Measurements from ENCODE around the gene DSTYK. TPM values are rescaled to one million over a fixed set of nuclear protein-coding genes. Genes with fewer than 3 reads are reported as not detected.

Gene DSTYK, protein sequence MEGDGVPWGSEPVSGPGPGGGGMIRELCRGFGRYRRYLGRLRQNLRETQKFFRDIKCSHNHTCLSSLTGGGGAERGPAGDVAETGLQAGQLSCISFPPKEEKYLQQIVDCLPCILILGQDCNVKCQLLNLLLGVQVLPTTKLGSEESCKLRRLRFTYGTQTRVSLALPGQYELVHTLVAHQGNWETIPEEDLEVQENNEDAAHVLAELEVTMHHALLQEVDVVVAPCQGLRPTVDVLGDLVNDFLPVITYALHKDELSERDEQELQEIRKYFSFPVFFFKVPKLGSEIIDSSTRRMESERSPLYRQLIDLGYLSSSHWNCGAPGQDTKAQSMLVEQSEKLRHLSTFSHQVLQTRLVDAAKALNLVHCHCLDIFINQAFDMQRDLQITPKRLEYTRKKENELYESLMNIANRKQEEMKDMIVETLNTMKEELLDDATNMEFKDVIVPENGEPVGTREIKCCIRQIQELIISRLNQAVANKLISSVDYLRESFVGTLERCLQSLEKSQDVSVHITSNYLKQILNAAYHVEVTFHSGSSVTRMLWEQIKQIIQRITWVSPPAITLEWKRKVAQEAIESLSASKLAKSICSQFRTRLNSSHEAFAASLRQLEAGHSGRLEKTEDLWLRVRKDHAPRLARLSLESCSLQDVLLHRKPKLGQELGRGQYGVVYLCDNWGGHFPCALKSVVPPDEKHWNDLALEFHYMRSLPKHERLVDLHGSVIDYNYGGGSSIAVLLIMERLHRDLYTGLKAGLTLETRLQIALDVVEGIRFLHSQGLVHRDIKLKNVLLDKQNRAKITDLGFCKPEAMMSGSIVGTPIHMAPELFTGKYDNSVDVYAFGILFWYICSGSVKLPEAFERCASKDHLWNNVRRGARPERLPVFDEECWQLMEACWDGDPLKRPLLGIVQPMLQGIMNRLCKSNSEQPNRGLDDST
- 10 to 100 TPM; 13.8 to 15.9 (median 15.0) TPM for total RNA-seq

DNA sequence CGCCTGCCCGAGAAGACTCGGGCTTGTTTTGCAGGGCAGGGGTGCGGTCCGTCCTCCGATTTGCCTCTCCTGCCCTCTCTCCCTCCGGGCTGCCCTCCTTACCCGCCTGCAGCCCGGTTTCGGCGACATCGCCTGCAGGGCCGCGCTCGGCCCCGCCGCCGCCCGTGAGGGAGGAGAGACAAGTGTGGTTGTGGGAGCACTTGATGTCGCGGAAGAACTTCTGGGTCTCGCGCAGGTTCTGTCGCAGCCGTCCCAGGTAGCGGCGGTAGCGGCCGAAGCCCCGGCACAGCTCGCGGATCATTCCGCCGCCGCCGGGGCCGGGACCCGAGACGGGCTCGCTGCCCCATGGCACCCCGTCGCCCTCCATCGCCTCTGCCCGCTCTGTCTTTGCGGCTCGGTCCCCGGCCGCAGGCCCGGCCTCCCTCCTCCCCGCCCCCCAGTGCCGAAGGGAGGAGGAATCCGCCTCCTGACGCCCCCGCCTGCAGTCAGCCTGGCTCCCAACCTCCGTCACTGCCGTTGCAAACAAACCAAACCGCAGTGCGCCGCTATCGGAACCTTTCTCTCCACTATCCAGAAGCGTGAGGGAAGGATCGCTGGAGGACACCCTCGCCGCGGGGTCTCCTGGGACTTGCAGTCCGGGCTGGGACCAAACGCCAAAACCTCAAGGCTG lies at the start of gene DSTYK:
Gene DSTYK, minus strand, starts transcription at position 534 of the 670 bp plus-strand sequence. Its CDS starts 167 bp downstream, at position 367.
- Mint-ChIP-seq H3K4me3 (peak within 1 kb of the TSS; percentile 97), H3K36me3 (ENCODE audit: insufficient read depth) (no peaks in the 10 kb centered on the region), H3K4me1 (ENCODE audit: low read depth) (peaks cover 44% of the 10 kb centered on the region), H3K9me3 (no peaks in the 10 kb centered on the region), H3K27me3 (ENCODE audit: low read depth) (no peaks in the 10 kb centered on the region)
- DNase-seq (peak; percentile 88), ATAC-seq (peak; percentile 92 to 93)

DNA sequence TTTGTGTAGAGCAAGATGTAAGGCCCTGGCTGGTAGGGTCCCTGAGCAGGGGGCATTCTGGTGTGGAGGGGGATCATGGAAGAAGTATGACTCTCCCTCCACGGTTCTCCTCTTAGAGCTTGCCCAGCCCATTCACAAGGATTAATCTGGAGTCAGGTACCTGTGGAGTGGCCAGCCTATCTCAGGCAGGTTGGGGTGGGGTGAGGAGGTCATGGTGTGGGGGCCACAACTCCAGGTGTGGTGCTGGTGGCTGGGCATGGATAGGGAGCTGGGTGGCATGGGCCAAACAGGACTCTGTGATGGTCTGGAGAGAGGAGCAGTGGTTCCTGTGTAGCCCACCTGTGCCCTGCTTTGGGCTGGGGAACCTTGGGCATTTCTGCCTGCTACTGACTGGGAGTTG lies 48.5 kb upstream of the DSTYK start:
- Mint-ChIP-seq H3K4me1 (ENCODE audit: low read depth) (peaks cover 12% of the 10 kb centered on the region), H3K4me3 (no peak overlapping the region), H3K9me3 (no peaks in the 10 kb centered on the region), H3K27me3 (ENCODE audit: low read depth) (no peaks in the 10 kb centered on the region), H3K36me3 (ENCODE audit: insufficient read depth) (no peaks in the 10 kb centered on the region)
- ATAC-seq (no peak), DNase-seq (no peak)

DNA sequence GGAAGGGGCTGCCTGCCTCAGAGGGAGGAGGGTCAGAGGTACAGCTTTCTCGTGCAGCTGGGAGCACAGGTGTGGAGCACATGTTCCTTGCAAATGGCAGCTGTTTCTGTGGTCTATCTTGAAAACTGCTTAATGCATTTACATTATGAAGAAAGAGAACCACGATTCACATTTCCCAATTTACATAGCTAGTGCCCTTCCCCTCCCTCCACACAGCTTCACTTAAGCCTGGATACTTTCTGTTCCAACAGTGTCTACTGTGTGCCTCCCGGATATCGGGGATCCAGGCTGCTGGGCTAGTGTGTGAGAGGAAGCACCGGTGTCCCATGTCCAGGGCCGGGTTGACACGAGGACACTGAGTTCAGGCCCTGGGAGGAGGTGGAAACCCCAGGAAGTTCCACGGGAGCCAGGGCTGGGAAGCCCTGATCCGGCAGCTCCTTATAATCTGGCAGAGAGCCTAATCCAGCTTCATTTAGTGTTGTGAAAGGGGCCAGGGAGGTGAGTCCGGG lies 47.9 kb upstream of the DSTYK start:
- H3K9me3 Mint-ChIP-seq, result no peaks in the 10 kb centered on the region
- no peak for DNase-seq
- H3K27me3 Mint-ChIP-seq (ENCODE audit: low read depth), result no peaks in the 10 kb centered on the region

DNA sequence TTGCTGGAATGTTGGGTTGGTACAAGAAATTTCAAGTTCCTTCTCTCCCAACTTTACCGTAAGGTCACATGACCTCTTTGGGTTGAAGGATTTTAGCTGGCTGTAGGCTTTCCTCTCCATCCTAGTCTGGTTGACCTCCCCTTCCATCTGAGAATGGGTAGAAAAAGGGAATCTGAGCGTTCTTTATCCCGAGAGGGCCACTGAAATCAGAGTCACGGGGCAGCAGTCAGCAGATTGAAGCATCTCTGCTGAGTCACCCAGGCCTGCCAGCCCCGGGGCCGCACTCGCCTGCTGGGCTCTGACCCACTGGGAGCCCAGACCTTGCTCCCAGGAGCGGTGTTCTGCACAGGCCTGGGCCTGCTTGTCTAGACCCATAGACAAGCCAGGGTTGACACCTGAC lies 47.2 kb upstream of the DSTYK start:
- no peak for ATAC-seq
- Mint-ChIP-seq H3K9me3 (no peaks in the 10 kb centered on the region), H3K27me3 (ENCODE audit: low read depth) (no peaks in the 10 kb centered on the region), H3K4me3 (no peak overlapping the region), H3K36me3 (ENCODE audit: insufficient read depth) (no peaks in the 10 kb centered on the region), H3K4me1 (ENCODE audit: low read depth) (peaks cover 12% of the 10 kb centered on the region)
- no peak for DNase-seq

More for the DNA sequence above, 47.9 kb upstream of the DSTYK start:
- H3K4me3 Mint-ChIP-seq, result no peak overlapping the region
- H3K36me3 Mint-ChIP-seq (ENCODE audit: insufficient read depth), result no peaks in the 10 kb centered on the region
- H3K4me1 Mint-ChIP-seq (ENCODE audit: low read depth), result peaks cover 12% of the 10 kb centered on the region
- ATAC-seq, result no peak

DNA sequence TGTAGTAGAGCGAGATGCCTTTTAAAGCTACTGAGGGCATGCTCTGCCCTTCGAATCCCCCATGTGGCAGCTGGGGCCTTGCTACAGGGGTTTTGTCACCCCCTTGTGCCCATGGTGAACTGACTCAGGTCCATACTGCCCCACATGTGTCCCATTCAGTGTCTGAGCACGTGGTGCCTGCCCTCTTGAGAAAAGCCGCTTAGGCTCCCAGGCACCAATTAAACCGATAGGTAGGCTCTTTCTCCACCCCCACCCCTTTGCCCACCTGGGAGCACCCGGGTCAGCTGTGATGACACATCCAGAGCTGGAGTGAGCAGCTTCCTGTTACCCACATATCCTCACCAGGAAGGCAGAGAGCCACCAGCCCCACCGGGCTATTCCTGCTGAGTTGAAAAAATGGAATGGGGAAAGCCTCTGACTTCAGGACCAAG lies 46.8 kb upstream of the DSTYK start:
- ATAC-seq (no peak), DNase-seq (no peak)
- no peaks in the 10 kb centered on the region for H3K36me3 Mint-ChIP-seq (ENCODE audit: insufficient read depth)
- H3K9me3 Mint-ChIP-seq, result no peaks in the 10 kb centered on the region
- H3K4me1 Mint-ChIP-seq (ENCODE audit: low read depth), result peaks cover 12% of the 10 kb centered on the region
- H3K27me3 Mint-ChIP-seq (ENCODE audit: low read depth), result no peaks in the 10 kb centered on the region
- H3K4me3 Mint-ChIP-seq, result no peak overlapping the region

DNA sequence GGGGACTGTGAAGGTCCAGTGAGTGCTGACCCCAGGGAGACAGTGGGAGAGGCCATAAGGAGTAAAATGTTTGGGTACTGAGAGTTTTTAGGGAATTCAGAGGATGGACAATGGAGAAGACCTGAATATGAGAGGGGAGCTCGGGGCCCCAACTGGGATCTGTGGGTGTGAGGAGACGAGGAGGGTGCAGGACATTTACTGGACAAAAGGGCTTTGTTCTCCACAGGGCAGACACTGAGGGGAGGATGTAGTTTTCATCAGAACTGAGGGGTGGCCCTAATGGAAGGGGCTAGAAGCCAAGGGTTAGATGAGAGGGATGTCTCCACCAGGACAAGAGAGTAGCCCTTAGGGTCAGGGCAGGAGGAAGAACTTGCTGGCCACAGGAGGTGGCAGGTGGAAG lies 46.2 kb upstream of the DSTYK start:
- no peaks in the 10 kb centered on the region for H3K9me3 Mint-ChIP-seq
- H3K36me3 Mint-ChIP-seq (ENCODE audit: insufficient read depth), result no peaks in the 10 kb centered on the region
- ATAC-seq (no peak), DNase-seq (no peak)
- no peak overlapping the region for H3K4me3 Mint-ChIP-seq
- H3K4me1 Mint-ChIP-seq (ENCODE audit: low read depth), result peaks cover 11% of the 10 kb centered on the region
- no peaks in the 10 kb centered on the region for H3K27me3 Mint-ChIP-seq (ENCODE audit: low read depth)

DNA sequence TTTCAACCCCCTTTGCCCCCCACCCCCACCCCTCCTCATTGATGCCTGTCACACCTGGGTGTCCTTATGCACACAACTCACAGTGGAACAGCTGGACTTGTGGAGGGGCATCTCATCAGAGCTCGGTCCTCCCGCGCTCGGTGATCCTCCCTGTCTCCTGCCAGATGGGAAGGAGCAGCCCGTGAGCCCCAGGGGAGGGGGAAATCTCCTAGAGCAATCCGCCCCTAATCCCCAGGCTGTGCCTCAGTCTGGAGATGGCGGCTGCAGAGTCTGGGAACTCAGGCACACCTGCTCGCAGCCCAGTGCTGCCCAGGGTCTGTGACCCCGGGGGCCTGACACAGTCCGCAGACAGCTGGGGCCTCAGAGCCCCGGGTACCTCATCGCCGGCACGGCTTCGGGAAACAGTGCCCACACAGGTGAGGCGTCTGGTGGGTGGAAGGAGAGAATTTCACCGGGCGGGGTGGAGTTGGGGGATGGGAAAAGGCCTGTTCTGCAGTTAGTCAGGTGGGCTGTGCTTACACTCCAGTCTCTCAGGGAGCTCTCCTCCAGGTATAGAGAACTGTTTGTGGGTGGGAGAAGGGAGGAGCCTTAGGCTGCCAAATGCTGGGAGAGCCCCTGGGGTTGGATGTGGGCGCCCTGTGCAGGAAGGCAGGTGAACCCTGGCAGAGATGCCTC lies 45.6 kb upstream of the DSTYK start:
- no peak overlapping the region for H3K4me3 Mint-ChIP-seq
- H3K4me1 Mint-ChIP-seq (ENCODE audit: low read depth), result peaks cover 6% of the 10 kb centered on the region
- no peaks in the 10 kb centered on the region for H3K9me3 Mint-ChIP-seq
- H3K36me3 Mint-ChIP-seq (ENCODE audit: insufficient read depth), result no peaks in the 10 kb centered on the region
- no peak for ATAC-seq
- no peak for DNase-seq
- no peaks in the 10 kb centered on the region for H3K27me3 Mint-ChIP-seq (ENCODE audit: low read depth)

DNA sequence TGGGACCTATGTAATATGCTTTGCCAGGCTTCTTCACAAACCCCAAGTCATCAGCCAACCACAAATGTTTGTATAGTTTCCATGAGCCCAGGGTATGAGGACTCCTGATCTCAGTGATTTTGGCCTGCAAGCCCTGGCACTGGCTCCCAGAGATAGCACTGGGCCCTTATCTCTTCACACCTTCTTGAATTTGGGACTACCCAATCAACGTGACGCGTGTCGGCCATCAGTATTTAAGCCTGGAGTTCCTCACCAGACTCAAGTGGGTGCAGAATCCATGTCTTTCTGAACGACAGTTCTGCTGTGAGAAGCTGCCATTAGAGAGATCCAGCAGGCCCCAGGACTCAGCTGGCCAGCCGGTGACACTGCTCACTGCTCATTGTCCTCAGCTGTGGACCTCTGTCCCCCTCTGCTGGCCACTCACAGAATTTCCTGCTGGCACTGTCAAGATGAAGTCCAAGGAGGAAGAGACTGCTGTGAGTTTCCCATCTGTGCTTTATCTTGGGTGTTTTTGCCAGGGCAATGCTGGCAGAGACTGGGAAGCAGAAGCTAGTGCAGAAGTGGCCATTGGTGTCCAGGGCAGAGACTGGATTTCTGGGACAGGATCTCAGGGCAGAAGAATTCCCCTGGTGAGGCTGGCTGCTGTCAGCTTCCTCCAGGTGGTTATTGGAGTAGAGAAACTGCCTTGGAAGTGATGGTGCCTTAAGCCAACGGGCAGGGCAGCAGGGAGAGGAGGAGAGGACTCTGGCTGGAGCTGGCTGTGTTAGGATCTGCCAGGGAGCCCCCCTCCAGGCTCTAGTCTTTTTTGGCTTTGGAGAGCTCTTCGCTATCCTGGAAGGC lies 44.7 kb upstream of the DSTYK start:
- peaks cover 2% of the 10 kb centered on the region for H3K4me1 Mint-ChIP-seq (ENCODE audit: low read depth)
- no peaks in the 10 kb centered on the region for H3K27me3 Mint-ChIP-seq (ENCODE audit: low read depth)
- no peak overlapping the region for H3K4me3 Mint-ChIP-seq
- peak; percentile 84 for DNase-seq
- no peaks in the 10 kb centered on the region for H3K9me3 Mint-ChIP-seq
- ATAC-seq, result peak; percentile 93 to 95
- H3K36me3 Mint-ChIP-seq (ENCODE audit: insufficient read depth), result no peaks in the 10 kb centered on the region

DNA sequence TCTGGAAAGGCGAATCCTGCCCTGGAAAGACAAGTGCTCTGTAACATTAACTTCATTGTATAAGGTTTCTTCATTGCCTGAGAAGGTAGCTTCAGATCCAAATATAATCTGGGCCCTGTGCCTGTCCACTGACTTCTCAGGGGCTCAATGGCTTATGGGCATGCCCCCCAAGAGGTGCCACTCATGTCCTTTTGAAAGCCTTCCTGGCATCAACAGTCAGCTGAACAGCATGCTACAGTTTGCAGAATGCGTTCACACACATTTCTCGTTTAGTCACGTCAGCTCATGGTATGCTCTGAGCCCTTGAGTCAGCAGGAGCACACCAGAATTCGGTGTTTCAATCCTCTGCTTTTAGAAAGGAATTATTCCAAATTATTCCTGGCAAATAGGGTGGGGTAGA lies 40.1 kb upstream of the DSTYK start:
- no peak overlapping the region for H3K4me3 Mint-ChIP-seq
- DNase-seq, result no peak
- no peaks in the 10 kb centered on the region for H3K27me3 Mint-ChIP-seq (ENCODE audit: low read depth)
- H3K36me3 Mint-ChIP-seq (ENCODE audit: insufficient read depth), result no peaks in the 10 kb centered on the region
- H3K4me1 Mint-ChIP-seq (ENCODE audit: low read depth), result peaks cover 2% of the 10 kb centered on the region
- ATAC-seq, result no peak
- H3K9me3 Mint-ChIP-seq, result no peaks in the 10 kb centered on the region

DNA sequence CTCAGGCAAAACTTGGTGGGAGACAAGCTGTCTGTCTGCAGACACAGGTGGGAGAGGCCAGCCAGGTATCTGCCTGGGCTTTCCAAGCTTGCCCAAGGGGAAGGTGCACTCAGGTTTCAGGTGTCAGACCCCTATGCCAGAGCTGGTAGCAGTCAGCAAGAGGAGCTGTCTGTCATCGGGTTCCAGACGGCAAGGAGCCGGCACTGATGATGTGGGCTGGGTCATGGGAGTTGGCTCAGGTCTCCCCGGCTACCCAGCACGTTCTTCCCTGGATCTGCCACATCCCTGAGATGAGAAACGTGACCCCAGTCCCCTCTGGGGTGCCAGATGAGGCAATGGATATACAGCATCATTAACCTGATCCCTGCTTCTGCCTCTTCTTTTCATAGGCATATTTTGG lies 39.2 kb upstream of the DSTYK start:
- no peak overlapping the region for H3K4me3 Mint-ChIP-seq
- DNase-seq (no peak), ATAC-seq (no peak)
- H3K4me1 Mint-ChIP-seq (ENCODE audit: low read depth), result peaks cover 3% of the 10 kb centered on the region
- no peaks in the 10 kb centered on the region for H3K27me3 Mint-ChIP-seq (ENCODE audit: low read depth)
- H3K36me3 Mint-ChIP-seq (ENCODE audit: insufficient read depth), result no peaks in the 10 kb centered on the region
- no peaks in the 10 kb centered on the region for H3K9me3 Mint-ChIP-seq

DNA sequence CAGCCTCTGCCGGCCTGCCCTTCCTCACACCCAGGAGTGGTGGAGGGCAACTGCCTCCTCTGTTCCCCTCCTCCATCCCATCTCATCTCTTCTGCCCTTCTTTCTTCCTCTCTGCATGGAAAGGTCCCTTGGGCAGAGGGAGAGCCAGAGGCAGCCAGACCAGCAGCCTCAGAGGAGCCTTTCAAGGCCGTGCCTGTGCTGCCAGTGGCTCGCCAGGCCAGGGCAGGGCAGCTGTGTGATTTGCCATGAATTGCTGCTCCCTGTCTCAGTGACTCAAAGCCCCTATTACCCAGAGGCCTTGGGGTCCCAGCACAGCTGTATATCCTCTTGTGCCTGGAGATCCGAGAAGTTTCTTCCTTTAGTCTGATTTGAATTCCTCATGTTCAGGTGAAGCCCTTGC lies 38.1 kb upstream of the DSTYK start:
- H3K4me3 Mint-ChIP-seq, result no peak overlapping the region
- no peaks in the 10 kb centered on the region for H3K9me3 Mint-ChIP-seq
- peaks cover 3% of the 10 kb centered on the region for H3K4me1 Mint-ChIP-seq (ENCODE audit: low read depth)
- H3K27me3 Mint-ChIP-seq (ENCODE audit: low read depth), result no peaks in the 10 kb centered on the region
- no peaks in the 10 kb centered on the region for H3K36me3 Mint-ChIP-seq (ENCODE audit: insufficient read depth)
- DNase-seq, result no peak
- no peak for ATAC-seq

DNA sequence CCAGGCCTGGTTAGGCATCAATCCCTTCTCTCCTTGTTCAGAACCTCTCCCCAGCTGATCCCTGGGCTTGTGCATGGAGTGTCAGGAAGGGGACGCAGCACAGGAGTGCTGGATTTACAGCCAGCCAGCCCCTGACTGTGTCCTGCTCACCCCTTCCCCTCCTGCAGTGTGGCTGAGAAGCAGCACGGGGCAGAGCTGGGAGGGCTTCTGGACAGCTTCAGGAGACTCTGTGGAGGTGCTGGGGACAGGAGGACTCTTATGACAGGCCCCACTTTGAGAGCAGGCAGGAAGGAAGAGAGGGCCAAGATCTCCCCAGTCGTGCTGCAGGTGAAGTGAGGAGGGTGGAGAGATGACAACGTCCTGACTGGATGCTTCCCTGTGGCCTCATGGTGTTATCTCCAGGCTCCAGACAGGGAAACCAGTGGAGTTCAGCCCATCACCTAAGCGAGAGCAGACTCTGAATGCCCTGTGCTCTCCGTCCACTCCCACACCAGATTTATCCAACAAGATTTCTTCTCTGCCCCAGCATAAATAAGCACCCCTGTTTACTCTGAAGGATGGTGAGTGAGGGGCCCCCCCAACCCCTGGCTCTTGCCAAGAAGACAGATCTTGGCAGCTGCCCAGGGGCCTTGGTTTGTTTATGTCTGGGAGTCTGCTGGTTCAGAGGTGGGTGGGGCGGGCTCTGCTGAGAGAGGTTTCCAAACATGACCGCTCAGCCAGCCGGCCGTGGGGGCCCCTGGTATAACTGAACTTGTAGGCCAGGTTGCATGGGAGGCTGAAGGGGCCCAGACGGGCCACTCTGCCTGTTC lies 37.5 kb upstream of the DSTYK start:
- H3K36me3 Mint-ChIP-seq (ENCODE audit: insufficient read depth), result no peaks in the 10 kb centered on the region

More for the DNA sequence above, 37.5 kb upstream of the DSTYK start:
- H3K27me3 Mint-ChIP-seq (ENCODE audit: low read depth), result no peaks in the 10 kb centered on the region
- H3K4me1 Mint-ChIP-seq (ENCODE audit: low read depth), result peaks cover 3% of the 10 kb centered on the region
- DNase-seq, result no peak
- ATAC-seq, result no peak
- H3K9me3 Mint-ChIP-seq, result no peaks in the 10 kb centered on the region
- H3K4me3 Mint-ChIP-seq, result no peak overlapping the region
